ENCODE measurements around the gene BSG.

DNA sequence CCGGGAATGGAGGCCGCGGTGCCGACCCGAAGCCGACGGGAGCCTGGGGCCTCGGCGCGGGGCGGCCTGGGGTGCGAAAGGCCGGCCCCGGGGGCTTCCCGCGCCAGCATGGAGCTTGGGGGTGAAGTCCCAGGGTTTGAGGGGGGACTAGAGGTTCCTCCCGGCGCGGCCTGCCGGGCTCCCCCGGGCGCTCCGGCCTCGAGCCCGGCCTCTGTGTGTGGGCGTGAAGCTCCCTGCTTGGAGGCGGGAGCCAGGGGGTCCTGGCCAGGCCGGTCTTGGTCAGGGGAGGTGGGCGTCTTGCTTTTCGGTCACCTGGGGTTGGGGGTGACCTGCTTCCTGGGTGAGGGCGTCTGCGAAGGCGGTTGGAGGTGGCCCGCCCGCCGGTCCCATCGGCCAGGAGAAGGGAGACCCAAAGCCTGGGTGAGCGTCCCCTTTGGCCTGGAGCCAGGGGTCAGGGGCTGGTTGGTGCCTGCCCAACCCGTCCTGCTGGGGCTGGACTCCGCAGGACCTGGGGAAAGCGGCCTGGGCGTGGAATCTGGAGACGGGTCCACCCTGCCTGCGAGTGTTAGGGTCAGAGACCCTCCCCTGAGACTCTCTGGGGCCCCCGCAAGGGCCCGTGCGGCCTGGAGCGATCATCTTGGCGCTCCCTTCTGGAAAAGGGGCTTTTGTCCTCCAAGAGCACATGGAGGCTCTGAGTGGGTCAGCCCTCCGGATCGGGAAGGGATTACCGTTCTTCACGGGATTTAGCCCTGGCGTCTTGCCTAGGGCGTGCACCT, 535 bp downstream of the BSG start:
- TF ChIP-seq, protein P1, sequence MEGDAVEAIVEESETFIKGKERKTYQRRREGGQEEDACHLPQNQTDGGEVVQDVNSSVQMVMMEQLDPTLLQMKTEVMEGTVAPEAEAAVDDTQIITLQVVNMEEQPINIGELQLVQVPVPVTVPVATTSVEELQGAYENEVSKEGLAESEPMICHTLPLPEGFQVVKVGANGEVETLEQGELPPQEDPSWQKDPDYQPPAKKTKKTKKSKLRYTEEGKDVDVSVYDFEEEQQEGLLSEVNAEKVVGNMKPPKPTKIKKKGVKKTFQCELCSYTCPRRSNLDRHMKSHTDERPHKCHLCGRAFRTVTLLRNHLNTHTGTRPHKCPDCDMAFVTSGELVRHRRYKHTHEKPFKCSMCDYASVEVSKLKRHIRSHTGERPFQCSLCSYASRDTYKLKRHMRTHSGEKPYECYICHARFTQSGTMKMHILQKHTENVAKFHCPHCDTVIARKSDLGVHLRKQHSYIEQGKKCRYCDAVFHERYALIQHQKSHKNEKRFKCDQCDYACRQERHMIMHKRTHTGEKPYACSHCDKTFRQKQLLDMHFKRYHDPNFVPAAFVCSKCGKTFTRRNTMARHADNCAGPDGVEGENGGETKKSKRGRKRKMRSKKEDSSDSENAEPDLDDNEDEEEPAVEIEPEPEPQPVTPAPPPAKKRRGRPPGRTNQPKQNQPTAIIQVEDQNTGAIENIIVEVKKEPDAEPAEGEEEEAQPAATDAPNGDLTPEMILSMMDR (conservative IDR thresholded peaks at IDR 0.05; ENCODE audit: low read length), result no peak
- TF ChIP-seq EZH2phosphoT487 (IDR thresholded peaks at IDR 0.05; ENCODE audit: borderline replicate concordance), result no peak

Measured in Loucy (cell line).